Measurements from ENCODE around the gene DDX24.
A peak's percentile ranks its signal among the peaks of the same experiment; 100 is the strongest.
"Not testable (repeated sequence)": the region's sequence is repeated elsewhere in the genome, so short reads cannot be mapped to it uniquely, and the experiment has no call there.

Gene DDX24

DNA sequence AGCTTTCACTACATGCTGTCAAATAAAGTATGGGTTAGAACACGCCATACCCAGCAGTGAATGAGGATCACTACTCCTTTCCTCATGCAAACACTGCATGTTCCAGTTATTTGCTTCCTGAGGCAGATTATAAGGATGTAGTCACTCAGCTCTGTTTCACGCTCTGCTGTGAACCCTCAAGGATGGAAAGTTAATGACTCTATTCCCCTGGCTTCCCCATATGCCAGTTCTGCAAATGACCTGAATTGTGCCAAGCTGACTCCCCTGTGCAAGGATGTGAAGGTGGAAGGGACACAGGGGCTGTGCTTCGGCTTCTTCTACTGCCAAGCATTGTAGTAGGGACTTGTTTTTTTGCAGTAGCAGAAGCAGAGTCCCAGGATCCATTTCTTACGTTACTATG lies 6.9 kb upstream of the DDX24 start:
- Mint-ChIP-seq H3K4me3 (no peak overlapping the region), H3K9me3 (peaks cover 2 to 4% of the 10 kb centered on the region in 2 donors), H3K27me3 (no peaks in the 10 kb centered on the region), H3K4me1 (no peaks in the 10 kb centered on the region), H3K36me3 (peaks cover 3 to 9% of the 10 kb centered on the region in 2 donors), H3K27ac (no peak overlapping the region)
- DNase-seq (no peak), ATAC-seq (replicated peaks) (no peak)

DNA sequence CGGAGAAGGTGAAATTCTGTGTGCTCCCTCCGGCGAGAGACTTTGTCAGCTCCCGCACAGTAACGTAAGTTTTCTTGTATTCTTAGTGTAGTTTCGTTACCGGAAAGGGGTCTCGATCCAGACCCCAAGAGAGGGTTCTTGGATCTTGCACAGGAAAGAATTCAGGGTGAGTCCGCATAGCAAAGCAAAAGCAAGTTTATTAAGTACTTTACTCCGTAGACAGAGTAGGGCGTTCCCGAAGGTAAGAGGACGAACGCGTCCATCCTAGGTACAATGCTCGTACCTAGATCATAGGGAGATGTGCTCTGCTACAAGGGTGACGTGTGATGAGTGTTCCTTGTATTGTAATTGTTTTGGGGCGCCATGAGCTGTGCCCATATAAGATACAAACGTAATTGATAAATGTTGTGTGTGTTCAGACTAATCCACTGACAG lies 401 bp upstream of the DDX24 start:
- DNase-seq (no peak), ATAC-seq (replicated peaks) (peak; percentile 33 to 41)
- Mint-ChIP-seq H3K27me3 (no peaks in the 10 kb centered on the region), H3K9me3 (peaks cover 2 to 4% of the 10 kb centered on the region in 2 donors), H3K4me3 (peak overlapping the region; percentile 95 to 97), H3K36me3 (peaks cover 26 to 37% of the 10 kb centered on the region in 2 donors), H3K4me1 (peaks cover 25 to 39% of the 10 kb centered on the region in 2 donors), H3K27ac (peak overlapping the region; percentile 100)

DNA sequence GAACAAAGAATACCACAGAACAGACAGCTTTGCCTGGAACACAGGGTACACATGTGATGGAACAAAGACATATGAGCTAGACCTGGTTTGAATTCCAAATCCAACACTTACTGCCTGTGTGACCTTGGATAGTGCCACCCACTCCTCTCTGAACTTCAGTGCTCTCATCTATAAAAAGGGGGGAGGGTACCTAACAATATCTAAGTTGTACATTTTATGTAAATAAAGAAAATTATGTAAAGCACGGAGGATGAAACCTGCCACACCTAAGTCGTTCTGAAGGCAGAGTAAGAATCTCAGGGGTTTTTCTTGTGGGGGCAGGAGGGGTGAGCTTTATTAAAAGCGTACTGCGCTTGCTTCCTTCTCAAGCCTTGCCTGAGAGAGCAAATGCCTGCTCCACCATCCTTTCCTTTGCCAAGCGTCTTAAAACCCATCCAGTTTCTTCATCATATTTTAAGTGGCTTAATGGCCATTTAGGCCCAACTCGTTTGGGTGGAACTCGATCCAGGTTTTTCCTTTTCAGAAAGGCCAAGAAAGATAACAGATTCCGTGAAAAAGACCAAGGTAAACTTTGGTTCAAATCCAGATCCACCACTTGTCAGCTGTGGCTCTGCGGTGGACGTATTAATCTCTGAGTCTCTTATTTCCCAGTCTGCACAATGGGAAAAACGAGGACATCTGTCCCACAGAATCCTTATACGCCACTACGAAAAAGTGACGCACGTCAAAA lies 946 bp downstream of the DDX24 start:
- DNase-seq (no peak), ATAC-seq (replicated peaks) (no peak)
- Mint-ChIP-seq H3K4me3 (peak overlapping the region; percentile 95 to 97), H3K27ac (peak overlapping the region; percentile 100), H3K9me3 (peaks cover 0 to 4% of the 10 kb centered on the region in 2 donors), H3K36me3 (peaks cover 31 to 44% of the 10 kb centered on the region in 2 donors), H3K4me1 (peaks cover 31 to 46% of the 10 kb centered on the region in 2 donors), H3K27me3 (no peaks in the 10 kb centered on the region)

DNA sequence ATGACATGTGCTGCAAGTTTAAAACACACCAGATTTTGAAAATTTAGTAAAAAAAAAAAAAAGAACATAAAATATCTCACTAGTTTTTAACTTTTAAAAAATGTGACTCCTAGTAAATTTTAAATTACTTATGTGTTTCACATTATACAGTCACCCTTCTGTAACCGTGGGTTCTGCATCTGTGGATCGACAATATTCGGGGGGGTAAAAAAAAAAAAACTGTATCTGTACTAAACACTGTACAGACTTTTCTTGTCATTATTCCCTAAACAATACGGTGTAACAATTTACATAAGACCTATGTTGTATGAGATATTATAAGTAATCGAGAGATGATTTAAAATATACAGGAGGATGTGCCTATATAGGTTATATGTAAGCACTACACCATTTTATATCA lies 3.2 kb downstream of the DDX24 start:
- no peak for DNase-seq
- peaks cover 5 to 8% of the 10 kb centered on the region in 2 donors for H3K9me3 Mint-ChIP-seq
- H3K27ac Mint-ChIP-seq, result no peak overlapping the region
- no peak for ATAC-seq (replicated peaks)
- peaks cover 40 to 51% of the 10 kb centered on the region in 2 donors for H3K36me3 Mint-ChIP-seq
- H3K4me1 Mint-ChIP-seq, result peaks cover 35 to 46% of the 10 kb centered on the region in 2 donors
- H3K4me3 Mint-ChIP-seq, result peak overlapping the region in 1 of 2 donors; percentile 14
- H3K27me3 Mint-ChIP-seq, result no peaks in the 10 kb centered on the region

DNA sequence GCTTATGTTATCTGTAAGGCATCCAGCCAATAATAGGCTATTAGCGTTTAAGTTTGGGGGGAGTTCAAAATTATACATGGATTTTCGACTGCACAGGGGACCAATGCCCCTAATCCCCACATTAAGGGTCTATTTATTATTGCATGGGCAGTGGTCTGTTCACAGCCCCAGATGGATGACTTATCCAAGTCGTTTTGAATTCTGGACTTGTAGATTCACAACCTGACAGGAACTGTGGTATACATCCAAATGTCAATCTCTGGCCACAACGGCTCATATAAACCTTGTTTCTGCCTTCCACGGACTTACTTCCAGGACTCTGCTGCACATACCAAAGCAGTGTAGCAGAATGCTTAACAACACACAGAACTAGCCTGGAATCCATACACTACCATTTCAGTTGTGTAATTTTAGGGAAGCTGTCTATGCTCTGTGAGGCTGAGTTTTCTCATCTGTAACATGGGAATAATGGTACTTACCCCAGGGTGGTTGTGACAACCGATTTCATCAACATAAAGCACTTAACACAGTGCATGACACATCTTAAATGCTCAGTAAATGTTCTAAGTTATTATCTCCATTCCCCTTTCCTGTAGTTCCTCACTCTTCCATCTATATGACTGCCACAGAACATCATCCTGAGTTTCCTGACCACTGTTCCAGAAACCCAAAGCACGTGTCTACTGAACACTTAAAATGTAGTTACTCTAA lies 3.7 kb downstream of the DDX24 start:
- ATAC-seq (replicated peaks) (no peak), DNase-seq (no peak)
- peaks cover 6 to 9% of the 10 kb centered on the region in 2 donors for H3K9me3 Mint-ChIP-seq
- H3K4me1 Mint-ChIP-seq, result peaks cover 36 to 46% of the 10 kb centered on the region in 2 donors
- H3K36me3 Mint-ChIP-seq, result peaks cover 43 to 52% of the 10 kb centered on the region in 2 donors
- H3K4me3 Mint-ChIP-seq, result peak overlapping the region; percentile 14 to 33
- no peaks in the 10 kb centered on the region for H3K27me3 Mint-ChIP-seq
- H3K27ac Mint-ChIP-seq, result no peak overlapping the region

DNA sequence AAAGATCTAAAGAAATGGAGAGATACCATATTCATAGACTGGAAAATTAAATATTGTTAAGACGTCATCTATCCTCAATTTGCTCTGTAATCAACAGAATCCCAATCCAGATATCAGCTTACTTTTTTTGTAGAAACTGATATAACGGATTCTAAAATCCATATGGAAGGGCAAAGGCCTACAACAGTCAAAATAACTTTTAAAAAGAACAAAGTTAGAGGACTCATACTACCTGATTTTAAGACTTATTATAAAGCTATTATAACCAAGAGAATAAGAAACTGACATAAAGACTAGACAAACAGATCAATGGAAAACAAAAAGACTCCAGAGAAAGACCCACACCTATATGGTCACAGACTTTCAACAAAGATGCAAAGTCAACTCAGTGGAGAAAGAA lies 6.0 kb downstream of the DDX24 start:
- Mint-ChIP-seq H3K27me3 (no peaks in the 10 kb centered on the region), H3K9me3 (peaks cover 15 to 16% of the 10 kb centered on the region in 2 donors), H3K27ac (no peak overlapping the region), H3K4me1 (peaks cover 37 to 54% of the 10 kb centered on the region in 2 donors), H3K36me3 (peaks cover 62 to 68% of the 10 kb centered on the region in 2 donors), H3K4me3 (no peak overlapping the region)
- DNase-seq, result no peak
- no peak for ATAC-seq (replicated peaks)

DNA sequence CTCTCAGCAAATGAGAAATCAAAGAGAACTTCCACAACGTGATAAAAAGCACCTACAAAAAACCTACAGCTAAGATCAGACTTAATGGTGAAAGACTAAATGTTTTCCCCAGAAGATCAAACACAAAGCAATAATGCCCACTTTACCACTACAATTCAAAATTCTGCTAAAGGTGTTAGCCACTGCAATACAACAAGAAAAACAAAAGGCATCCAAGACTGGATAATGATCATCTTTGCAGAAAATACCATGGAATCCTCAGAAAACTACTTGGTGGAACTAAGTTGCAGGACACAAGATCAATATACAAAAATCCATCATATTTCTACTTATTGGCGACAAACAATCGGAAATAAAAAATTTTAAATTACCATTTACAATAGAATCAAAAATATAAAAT lies 6.5 kb downstream of the DDX24 start:
- Mint-ChIP-seq H3K27me3 (no peaks in the 10 kb centered on the region), H3K27ac (no peak overlapping the region), H3K9me3 (peaks cover 16 to 18% of the 10 kb centered on the region in 2 donors), H3K36me3 (peaks cover 66 to 71% of the 10 kb centered on the region in 2 donors), H3K4me1 (peaks cover 34 to 50% of the 10 kb centered on the region in 2 donors), H3K4me3 (no peak overlapping the region)
- DNase-seq (no peak), ATAC-seq (replicated peaks) (no peak)

DNA sequence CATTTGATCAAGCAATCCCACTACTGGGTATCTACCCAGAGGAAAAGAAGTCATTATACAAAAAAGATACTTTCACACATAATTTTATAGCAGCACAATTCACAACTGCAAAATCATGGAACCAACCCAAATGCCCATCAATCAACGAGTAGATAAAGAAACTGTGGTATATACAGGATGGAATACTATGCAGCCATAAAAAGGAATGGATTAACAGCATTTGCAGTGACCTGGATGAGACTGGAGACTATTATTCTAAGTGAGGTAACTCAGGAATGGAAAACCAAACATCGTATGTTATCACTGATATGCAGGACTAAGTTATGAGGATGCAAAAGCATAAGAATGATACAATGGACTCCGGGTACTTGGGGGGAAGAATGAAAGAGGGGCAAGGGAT lies 8.9 kb downstream of the DDX24 start:
- not testable (repeated sequence) for ATAC-seq (replicated peaks); DNase-seq; H3K4me3 Mint-ChIP-seq; H3K27me3 Mint-ChIP-seq; H3K27ac Mint-ChIP-seq
- Mint-ChIP-seq H3K4me1 (peaks cover 34 to 50% of the 10 kb centered on the region in 2 donors), H3K9me3 (peaks cover 28 to 30% of the 10 kb centered on the region in 2 donors), H3K36me3 (peaks cover 72 to 74% of the 10 kb centered on the region in 2 donors)

DNA sequence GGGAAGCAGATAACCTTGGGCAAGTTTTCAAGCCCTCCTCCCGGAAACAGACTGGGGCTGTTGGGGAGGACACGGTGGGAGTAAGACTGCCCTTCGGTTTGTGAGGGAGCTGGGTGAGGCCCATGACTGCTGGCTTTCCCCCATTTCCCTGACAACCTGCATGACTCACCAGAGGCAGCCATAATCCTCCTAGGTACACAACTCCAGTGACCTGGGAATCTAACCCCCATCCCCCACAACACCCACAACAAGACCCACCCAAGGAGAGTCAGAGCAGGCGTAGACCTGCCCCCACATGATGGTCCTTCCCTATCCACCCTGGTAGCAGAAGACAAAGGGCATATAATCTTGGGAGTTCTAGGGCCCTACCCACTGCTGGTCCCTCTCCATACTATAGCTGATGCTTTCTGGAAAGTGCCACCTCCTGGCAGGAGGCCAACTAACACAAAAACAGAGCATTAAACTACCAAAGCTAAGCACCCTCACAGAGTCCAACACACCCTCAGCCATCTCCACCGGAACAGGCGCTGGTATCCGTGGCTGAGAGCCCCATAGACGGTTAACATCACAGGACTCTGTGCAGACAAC lies 14.8 kb downstream of the DDX24 start:
- DNase-seq (no peak), ATAC-seq (replicated peaks) (no peak)
- Mint-ChIP-seq H3K4me1 (peaks cover 43 to 67% of the 10 kb centered on the region in 2 donors), H3K36me3 (peaks cover 58 to 85% of the 10 kb centered on the region in 2 donors), H3K27me3 (no peaks in the 10 kb centered on the region), H3K27ac (peak overlapping the region; percentile 90), H3K9me3 (peaks cover 17 to 19% of the 10 kb centered on the region in 2 donors), H3K4me3 (no peak overlapping the region)

DNA sequence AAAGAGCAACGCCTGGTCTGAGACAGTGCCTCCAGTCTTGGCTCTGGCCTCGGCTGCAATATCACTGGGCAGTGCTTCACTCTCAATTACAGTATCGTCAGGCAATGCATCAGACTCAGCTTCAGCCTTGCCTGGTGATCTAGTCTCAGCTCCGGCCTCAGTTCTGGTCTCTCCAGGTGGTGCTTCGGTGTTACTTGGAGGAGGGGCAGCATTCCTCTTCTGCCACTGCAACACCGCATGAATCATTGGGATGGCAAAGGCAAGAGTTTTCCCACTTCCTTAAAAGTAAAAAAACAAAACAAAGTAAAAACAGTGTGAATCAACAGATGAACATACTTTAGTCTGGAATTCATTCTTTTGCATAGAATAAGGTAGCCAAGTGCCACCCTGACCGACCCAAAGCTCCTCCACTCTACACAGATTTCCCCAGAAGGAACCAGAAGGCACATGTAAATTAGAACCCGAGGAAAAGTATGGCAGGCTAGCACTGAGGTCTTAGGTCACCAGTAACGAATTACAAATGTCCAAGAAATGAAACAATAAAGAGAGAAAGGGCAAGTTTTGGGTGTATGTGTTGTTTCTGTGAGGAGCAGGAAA lies 18.6 kb downstream of the DDX24 start:
- Mint-ChIP-seq H3K4me3 (no peak overlapping the region), H3K27ac (no peak overlapping the region), H3K9me3 (peaks cover 0 to 1% of the 10 kb centered on the region in 2 donors), H3K27me3 (no peaks in the 10 kb centered on the region), H3K36me3 (peaks cover 40 to 70% of the 10 kb centered on the region in 2 donors), H3K4me1 (peaks cover 34 to 46% of the 10 kb centered on the region in 2 donors)
- DNase-seq, result no peak
- no peak for ATAC-seq (replicated peaks)

DNA sequence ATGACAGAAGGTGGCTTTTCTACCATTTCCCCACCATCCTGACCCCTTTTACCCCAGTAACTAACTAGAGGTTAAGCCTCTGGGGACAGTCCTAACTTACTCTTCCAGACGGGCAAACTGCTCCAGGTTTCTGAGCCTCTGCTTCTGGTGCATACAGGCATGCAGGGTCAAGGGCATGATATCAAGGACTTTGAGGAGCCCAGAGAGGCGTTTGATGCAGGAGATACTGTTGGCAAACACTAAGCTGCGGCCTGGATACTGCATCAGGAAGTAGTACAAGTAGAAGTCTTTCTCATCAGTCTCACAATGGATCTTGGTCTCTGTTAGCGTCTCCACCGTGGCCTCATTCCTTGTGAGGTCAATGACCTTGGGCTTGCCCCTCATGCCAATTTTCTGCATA lies 21.0 kb downstream of the DDX24 start:
- no peaks in the 10 kb centered on the region for H3K27me3 Mint-ChIP-seq
- no peak overlapping the region for H3K27ac Mint-ChIP-seq
- DNase-seq (no peak), ATAC-seq (replicated peaks) (no peak)
- no peak overlapping the region for H3K4me3 Mint-ChIP-seq
- peaks cover 38 to 67% of the 10 kb centered on the region in 2 donors for H3K36me3 Mint-ChIP-seq
- H3K9me3 Mint-ChIP-seq, result no peaks in the 10 kb centered on the region
- peaks cover 21 to 34% of the 10 kb centered on the region in 2 donors for H3K4me1 Mint-ChIP-seq

DNA sequence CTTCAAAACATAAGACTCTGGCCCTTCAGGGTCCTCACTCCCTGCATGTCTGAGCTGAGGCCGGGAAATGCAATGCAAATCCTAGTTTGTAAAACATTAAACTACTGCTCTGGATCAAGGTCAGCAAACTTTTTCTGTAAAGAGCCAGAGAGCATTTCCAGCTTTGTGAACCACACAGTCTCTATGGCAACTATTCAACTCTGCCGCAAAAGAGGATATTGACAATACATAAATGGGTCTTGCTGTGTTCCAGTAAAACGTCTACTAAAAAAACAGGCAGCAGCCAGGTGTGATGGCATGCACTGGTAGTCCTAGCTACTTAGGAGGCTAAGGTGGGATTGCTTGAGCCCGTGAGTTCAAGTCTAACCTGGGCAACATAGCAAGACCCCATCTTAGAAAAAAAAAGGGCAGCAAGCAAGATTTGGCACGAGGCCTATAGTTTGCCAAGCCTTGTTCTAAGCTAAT lies 22.3 kb downstream of the DDX24 start:
- Mint-ChIP-seq H3K27ac (no peak overlapping the region), H3K9me3 (no peaks in the 10 kb centered on the region), H3K36me3 (peaks cover 41 to 74% of the 10 kb centered on the region in 2 donors), H3K4me3 (no peak overlapping the region), H3K27me3 (no peaks in the 10 kb centered on the region), H3K4me1 (peaks cover 16 to 32% of the 10 kb centered on the region in 2 donors)
- ATAC-seq (replicated peaks) (no peak), DNase-seq (no peak)

DNA sequence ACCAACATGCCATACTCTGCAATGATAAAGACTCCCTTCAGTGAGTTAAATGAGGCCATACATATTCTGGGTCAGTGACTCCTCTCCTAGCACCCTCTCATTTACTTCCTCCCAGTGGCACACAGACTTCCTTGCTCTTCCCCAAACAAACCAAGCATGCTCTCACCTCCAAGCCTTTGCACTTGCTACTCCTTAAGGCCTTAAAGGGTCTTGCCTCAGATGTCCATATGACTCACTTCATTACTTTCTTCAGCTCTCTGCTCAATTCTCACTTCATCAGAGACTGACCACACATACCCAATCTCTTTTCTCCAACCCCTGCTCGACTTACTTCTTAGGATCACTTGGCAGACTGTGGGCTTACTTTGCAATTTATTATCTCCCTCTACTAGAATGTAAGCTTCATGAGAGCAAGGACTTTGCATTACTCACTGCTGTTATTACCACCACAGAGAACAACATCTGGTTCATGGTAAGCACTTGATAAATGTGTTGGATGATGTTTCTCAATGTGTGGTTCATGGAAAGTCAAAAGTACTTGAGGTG lies 22.8 kb downstream of the DDX24 start:
- Mint-ChIP-seq H3K27ac (peak overlapping the region; percentile 20), H3K36me3 (peaks cover 41 to 73% of the 10 kb centered on the region in 2 donors), H3K27me3 (no peaks in the 10 kb centered on the region), H3K4me3 (no peak overlapping the region), H3K9me3 (no peaks in the 10 kb centered on the region), H3K4me1 (peaks cover 16 to 30% of the 10 kb centered on the region in 2 donors)
- ATAC-seq (replicated peaks) (no peak), DNase-seq (no peak)

Measured in stimulated activated naive B cell treated with anti-CD40 and anti-IgM and Interleukin-4, amounts not matched to agents 10 μg/mL and 1 μg/mL and 100 μg/mL, for 72 hours (primary cell).